HG02884 (cell line): ENCODE measurements around the gene KRTAP10-8.
"Not testable (repeated sequence)": the region's sequence is repeated elsewhere in the genome, so short reads cannot be mapped to it uniquely, and the experiment has no call there.

Experiments used
- ATAC-seq: cut with Tn5 transposase; IDR thresholded peaks from one replicate; pipeline ENCODE4 v1.9.1; 2021; ENCODE audit warnings: mild to moderate bottlenecking, moderate library complexity; ENCODE audit not compliant: unreplicated experiment

The KRTAP10-8 gene

GRCh38 chr21:44643741-44644310 is 31.9 kb downstream of the KRTAP10-8 start:
- ATAC-seq: no peak

GRCh38 chr21:44644878-44645277 is 33.0 kb downstream of the KRTAP10-8 start:
- no peak for ATAC-seq

GRCh38 chr21:44646366-44647221 is 34.7 kb downstream of the KRTAP10-8 start, which contains the start of gene KRTAP10-11:
Gene KRTAP10-11 (plus strand): TSS chr21:44646414. CDS start chr21:44646459, 45 bp downstream.
- not testable (repeated sequence) for ATAC-seq

- ATAC-seq: no peak
Measured at GRCh38 chr21:44647222-44647552, 35.3 kb downstream of the KRTAP10-8 start.

- no peak for ATAC-seq
Measured at GRCh38 chr21:44648557-44649311, 36.9 kb downstream of the KRTAP10-8 start.

GRCh38 chr21:44649521-44650100 is 37.7 kb downstream of the KRTAP10-8 start:
- ATAC-seq: no peak

- ATAC-seq: no peak
Measured at GRCh38 chr21:44650265-44650972, 38.5 kb downstream of the KRTAP10-8 start.

GRCh38 chr21:44650973-44651675 is 39.2 kb downstream of the KRTAP10-8 start:
- no peak for ATAC-seq

GRCh38 chr21:44653123-44653522 is 41.2 kb downstream of the KRTAP10-8 start:
- no peak for ATAC-seq

GRCh38 chr21:44653656-44654575 is 42.0 kb downstream of the KRTAP10-8 start:
- ATAC-seq: no peak

- no peak for ATAC-seq
Measured at GRCh38 chr21:44654576-44655175, 42.8 kb downstream of the KRTAP10-8 start, which contains the start of gene KRTAP12-4. Gene KRTAP12-4 (minus strand): TSS chr21:44654659. CDS start chr21:44654614, 45 bp downstream.

GRCh38 chr21:44656868-44657267 is 45.0 kb downstream of the KRTAP10-8 start:
- ATAC-seq: no peak

GRCh38 chr21:44657635-44658540 is 46.0 kb downstream of the KRTAP10-8 start, which contains the start of gene KRTAP12-3:
Gene KRTAP12-3 (plus strand): TSS chr21:44657932. CDS start chr21:44657980, 48 bp downstream.
- no peak for ATAC-seq

GRCh38 chr21:44658541-44658910 is 46.6 kb downstream of the KRTAP10-8 start:
- ATAC-seq: no peak

- no peak for ATAC-seq
Measured at GRCh38 chr21:44658913-44659595, 47.2 kb downstream of the KRTAP10-8 start.

GRCh38 chr21:44661567-44661966 is 49.7 kb downstream of the KRTAP10-8 start:
- not testable (repeated sequence) for ATAC-seq
